Posterior vena cava (tissue), 2 donors: ENCODE measurements around the gene SRD5A3. TPM values are rescaled to one million over a fixed set of nuclear protein-coding genes. Genes with fewer than 3 reads are reported as not detected.
"Not testable (repeated sequence)": the region's sequence is repeated elsewhere in the genome, so short reads cannot be mapped to it uniquely, and the experiment has no call there.

Experiments used
- DNase-seq: peaks from one replicate; pipeline ENCODE4 v3.0.0-alpha.2; 2020; ENCODE audit warnings: low spot score
- intact Hi-C, 2 donors: fragments of 100-400 bp; cut with DNase I; formaldehyde crosslinking; loops; one replicate each; pipeline versions ENCODE4 v1.14.1 to v1.14.2; 2022 to 2023
- total RNA-seq, 2 donors: library from RNA; stranded (reverse); fragmentation: NEBNext Ultra II Directional; extraction: Animal tissue kit (Norgen Biotek cat#: 25700); gene quantifications; one replicate each; pipeline ENCODE4 v1.2.1, GENCODE V29; 2021
- donor health status: DM: yes; HTN: yes; CAD: no.
- donor health status: DM: yes; HTN: yes; CAD: no.

The SRD5A3 gene
- total RNA-seq, 2 donors from 2014 or later, result 9.7 to 10.0 TPM

DNA sequence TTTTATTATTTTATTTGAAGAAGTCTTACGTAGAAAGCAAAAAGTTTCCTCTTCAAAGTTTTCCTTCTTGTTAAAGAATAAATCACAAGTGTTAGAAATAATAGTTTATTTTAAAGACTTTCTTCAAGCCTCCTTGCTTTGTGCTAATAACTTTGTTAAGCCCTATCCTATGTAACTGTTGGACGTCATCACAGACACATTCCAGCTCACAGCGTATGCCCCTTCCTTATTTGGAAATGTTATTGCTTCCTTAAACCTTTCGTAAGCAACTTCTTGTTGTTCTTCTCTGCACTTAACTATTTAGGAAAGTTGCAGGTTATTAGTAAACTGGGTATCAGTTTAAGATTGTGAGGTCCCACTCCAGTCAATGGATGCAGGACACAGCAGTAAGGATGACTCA, 7.6 kb upstream of the SRD5A3 start:
- intact Hi-C loops, result no loop called here
- no peak for DNase-seq

DNA sequence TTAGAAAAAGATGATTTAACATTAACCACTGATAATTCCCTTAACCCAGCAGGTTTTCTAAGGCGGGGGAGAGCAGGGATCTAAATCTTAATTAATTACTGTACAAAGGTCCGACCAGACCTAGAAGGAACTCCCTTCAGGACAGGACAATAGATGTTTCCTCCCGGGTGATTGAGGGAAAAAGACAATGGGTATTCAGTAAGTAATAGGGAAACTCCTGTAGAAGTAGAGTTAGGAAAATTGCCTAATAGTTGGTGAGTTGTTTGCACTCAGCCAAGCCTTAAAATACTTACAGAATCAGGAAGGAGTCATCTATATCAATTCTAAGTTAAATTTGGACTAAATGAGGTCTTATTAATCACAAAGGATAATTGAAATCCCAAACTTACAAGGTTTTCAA, 5.8 kb upstream of the SRD5A3 start:
- no peak for DNase-seq
- intact Hi-C loops, result loop anchor here in 1 of 2 donors (10.0 kb wide), 1 partner anchor 525 kb away; no protein-coding TSS in a partner anchor

DNA sequence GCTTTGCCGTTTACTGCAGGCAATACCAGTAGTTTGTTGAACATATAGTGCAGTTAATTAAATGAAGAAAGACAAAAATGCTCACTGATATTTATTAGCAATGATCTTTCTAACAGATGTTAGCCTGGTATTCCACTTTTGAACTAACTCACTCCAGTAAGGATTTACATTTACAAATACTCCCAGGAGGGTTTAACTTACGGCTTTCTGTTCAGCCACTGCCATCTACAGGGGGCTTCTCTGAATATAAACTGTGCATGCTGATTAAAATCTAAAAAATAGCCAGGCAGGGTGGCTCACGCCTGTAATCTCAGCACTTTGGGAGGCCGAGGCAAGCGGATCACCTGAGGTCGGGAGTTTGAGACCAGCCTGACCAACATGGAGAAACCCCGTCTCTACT, 2.2 kb upstream of the SRD5A3 start:
- intact Hi-C loops, result loop anchor here in 1 of 2 donors (10.0 kb wide), 1 partner anchor 521 kb away; no protein-coding TSS in a partner anchor
- DNase-seq, result no peak

DNA sequence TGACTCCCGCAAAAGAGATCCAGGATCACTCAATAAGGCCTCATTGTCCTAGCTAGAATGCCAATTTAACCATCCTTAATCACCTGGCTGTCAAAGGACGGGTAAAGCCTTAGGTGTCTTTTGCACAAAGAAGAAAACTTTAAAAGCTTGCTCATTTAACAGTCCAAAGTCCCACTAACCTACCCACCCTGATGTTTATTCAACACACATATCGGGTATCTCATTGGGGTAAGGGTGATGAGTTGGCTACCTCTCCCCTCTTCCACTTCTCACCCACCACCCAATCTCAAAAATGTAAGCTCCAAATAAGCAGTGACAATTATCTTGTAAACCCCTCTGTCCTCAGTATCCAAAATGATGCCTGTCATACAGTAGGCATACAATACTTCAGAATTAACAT, 988 bp upstream of the SRD5A3 start:
- intact Hi-C loops, result loop anchor here (5.0 to 10.0 kb wide), 3 partner anchors 52 to 520 kb away; partner anchors contain the start of genes CLOCK (in 1 of the 2) and TMEM165 (in 1 of the 2)

DNA sequence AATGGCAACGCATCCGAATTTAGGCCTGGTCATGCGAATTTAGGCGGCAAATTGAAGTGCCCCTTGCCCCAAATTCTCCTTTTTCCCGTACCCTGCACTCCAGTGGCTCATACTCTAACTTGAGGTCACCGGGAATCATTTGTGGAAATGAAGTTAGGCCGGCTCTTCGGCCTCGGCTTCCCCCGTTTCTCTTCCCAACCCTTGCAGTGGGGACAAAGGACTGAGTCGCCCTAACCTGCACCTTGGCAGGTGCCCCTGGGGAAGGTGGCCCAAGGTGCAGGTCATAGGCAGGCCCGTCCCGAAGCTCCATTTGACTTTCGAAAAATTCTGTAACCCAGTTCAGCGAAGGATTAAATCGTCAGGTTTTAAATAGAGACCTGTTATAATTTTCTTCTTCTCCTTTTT, 811 bp downstream of the SRD5A3 start:
- DNase-seq, result no peak
- intact Hi-C loops, result loop anchor here (5.0 to 10.0 kb wide), 3 partner anchors 50 to 518 kb away; partner anchors contain the start of genes CLOCK (in 1 of the 2) and TMEM165 (in 1 of the 2)

More for the DNA sequence above, 988 bp upstream of the SRD5A3 start:
- DNase-seq, result no peak

DNA sequence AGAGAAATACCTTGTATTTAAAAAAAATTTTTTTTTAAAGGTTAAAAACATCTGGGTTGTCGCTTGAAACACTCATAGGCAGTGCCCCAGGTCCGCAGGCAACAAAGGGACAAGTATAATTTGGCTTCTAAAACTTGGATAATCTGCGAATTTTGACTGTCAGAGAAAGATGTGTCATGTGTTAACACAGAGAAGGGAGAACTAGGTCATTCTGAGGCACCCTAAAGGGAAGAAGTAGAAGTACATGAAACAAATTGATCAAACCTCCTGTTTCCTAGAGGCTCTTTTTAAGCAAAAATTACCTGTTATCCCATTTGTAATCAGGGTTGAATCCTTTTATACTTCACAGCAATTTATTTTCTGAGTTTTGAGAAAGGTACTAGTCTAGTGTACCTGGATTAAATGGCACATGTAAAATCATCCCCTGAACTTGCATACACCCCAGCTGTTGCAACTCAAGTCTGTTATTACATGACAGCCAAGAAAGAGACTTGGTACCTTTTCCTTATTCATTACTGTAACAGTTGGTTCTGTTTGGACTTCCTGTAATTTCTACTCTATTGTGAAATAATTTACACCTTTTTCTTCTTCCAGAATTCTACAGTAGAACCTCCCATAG, 1.7 kb downstream of the SRD5A3 start:
- intact Hi-C loops, result loop anchor here (5.0 to 10.0 kb wide), 3 partner anchors 50 to 517 kb away; partner anchors contain the start of genes CLOCK (in 1 of the 2) and TMEM165 (in 1 of the 2)
- no peak for DNase-seq

DNA sequence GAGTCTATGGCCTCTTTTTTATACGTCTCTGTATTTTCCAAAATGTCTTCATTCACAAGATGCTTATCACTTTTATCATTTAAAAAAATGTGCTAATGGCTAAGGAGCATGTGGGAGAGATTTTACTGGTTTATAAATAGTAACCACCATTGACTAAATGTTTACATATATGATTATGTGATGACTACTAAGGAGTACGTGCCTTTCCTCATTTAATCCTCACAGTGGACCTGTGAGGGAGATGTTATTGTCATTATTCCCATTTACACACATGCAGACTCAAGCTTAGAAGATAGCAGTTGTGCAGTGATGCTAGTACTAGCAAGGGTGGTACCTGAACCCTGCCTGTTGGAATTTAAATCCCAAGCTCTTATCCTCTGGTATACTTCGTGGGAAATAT, 2.4 kb downstream of the SRD5A3 start:
- DNase-seq, result no peak
- intact Hi-C loops, result loop anchor here (5.0 to 10.0 kb wide), 3 partner anchors 49 to 516 kb away; partner anchors contain the start of genes CLOCK (in 1 of the 2) and TMEM165 (in 1 of the 2)

DNA sequence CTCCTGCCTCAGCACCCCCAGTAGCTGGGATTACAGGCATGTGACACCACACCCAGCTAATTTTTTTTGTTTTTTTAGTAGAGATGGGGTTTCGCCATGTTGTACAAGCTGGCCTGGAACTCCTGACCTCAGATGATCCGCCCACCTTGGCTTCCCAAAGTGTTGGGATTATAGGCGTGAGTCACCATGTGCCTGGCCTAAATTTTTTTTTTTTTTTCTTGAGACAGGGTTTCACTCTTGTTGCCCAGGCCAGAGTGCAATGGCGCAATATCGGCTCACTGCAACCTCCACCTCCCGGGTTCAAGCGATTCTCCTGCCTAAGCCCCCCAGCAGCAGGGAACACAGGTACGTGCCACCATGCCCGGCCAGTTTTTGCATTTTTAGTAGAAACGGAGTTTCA, 4.8 kb downstream of the SRD5A3 start:
- intact Hi-C loops, result loop anchor here in 1 of 2 donors (10.0 kb wide), 1 partner anchor 194 kb away; the partner anchor contains the start of gene CLOCK
- DNase-seq, result not testable (repeated sequence)

DNA sequence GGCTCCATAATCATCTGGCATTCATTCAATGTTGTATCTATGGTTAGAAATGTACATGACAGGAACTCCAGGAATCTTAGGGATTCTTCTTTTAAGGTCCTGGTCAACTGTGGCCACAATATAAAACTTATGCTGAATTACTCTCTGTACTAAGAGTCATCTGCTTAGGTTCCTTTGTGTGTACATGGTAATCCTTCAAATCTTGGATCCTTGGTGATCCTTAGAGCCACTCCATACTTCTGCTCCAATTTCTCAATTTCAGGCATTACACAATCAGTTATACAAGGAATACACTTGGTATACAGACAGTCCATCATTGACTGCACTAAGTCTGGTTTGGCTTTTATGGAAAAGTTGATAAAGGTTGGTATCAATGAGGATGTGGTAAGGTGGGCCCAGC, 5.8 kb downstream of the SRD5A3 start:
- intact Hi-C loops, result loop anchor here in 1 of 2 donors (10.0 kb wide), 1 partner anchor 193 kb away; the partner anchor contains the start of gene CLOCK
- no peak for DNase-seq

DNA sequence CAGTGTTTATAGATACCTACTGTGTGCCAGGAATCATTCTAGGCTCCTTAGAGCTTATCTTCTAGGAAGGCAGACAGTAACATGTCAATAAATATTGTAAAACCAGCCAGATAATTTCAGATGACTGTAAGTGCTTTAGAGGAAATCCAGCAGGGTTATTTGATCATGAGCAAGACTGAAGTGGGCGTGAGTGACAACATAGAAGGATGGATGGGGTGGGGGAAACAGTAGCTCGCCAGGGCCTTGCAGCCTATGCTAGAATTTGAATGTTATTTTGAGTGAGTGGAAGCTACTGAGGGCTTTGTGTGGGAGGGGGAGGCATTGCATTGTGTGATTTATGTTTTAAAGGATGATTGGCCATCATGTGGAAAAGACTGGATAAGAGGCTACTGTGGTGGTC, 6.7 kb downstream of the SRD5A3 start:
- DNase-seq, result no peak
- intact Hi-C loops, result loop anchor here in 1 of 2 donors (10.0 kb wide), 1 partner anchor 192 kb away; the partner anchor contains the start of gene CLOCK

DNA sequence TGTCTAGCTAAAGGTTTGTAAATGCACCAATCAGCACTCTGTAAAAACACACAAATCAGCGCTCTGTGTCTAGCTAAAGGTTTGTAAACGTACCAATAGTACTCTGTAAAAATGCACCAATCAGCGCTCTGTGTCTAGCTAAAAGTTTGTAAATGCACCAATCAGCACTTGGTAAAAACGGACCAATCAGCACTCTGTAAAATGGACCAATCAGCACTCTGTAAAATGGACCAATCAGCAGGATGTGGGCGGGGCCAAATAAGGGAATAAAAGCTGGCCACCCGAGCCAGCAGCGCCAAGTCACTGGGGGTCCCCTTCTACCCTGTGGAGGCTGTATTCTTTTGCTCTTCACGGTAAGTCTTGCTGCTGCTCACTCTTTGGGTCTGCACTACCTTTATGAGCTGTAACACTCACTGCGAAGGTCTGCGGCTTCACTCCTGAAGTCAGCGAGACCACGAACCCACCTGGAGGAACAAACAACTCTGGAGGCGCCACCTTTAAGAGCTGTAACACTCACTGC, 7.2 kb downstream of the SRD5A3 start:
- intact Hi-C loops, result loop anchor here in 1 of 2 donors (10.0 kb wide), 1 partner anchor 192 kb away; the partner anchor contains the start of gene CLOCK
- not testable (repeated sequence) for DNase-seq

DNA sequence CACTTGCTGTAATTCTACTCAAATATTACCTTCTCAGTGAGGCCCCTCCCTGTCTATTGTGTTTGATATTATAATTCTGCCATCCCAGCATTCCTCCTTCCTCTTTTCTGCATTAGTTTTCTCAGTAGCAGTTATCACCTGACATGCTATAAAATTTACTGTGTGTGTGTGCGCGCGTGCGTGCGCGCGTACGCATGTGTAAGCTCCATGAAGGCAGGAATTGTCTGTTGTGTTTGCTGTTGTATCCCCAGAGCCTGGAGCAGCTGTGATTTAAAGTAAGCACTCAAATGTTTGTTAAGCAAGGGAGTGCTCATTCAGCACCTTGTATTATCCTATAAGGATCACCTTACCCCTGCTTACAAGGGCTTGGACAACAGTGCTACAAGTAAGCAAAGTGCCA, 8.6 kb downstream of the SRD5A3 start:
- DNase-seq, result no peak
- intact Hi-C loops, result loop anchor here in 1 of 2 donors (10.0 kb wide), 1 partner anchor 190 kb away; the partner anchor contains the start of gene CLOCK

DNA sequence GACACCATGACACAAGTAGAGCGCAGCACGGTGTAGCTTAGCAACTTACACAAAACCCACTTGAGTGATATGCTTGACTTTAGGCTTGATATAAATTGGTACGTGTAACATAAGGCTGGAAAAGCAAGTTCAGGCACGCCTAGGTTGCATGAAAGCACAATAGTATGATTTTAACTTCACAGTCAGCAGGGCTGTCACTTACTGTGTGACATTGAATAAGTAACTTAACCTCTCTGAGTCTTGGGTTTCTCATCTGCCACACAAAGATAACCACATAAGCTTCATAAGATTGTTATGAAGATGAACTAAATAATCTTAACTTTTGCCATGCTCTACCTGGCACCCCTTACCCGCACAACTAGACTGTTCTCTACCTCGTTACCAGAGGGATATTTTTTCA, 9.5 kb downstream of the SRD5A3 start:
- DNase-seq, result no peak
- intact Hi-C loops, result loop anchor here in 1 of 2 donors (10.0 kb wide), 1 partner anchor 189 kb away; the partner anchor contains the start of gene CLOCK

DNA sequence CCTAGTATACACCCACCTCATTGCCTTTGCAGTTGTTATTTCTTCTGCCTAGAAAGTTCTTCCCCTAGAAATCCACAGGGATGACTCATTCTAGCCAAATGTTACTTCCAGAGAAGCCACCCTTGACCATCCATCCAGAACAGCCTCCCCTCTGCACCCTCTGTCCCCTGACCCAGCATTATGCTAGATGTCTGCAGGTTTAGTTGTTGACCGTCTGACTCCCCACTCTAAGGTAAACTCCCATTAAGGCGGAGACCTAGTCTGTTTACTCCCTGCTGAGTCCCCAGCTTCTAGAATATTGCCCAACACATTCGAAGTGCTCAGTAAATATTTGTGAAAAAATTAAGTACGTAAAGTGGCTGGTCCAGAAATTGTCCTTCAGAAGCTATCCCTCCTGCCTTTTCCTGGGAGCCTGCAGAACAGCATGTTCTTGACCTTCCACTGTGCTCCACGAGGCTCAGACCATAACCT, 11.0 kb downstream of the SRD5A3 start:
- no peak for DNase-seq
- intact Hi-C loops, result loop anchor here in 1 of 2 donors (10.0 kb wide), 1 partner anchor 188 kb away; the partner anchor contains the start of gene CLOCK

DNA sequence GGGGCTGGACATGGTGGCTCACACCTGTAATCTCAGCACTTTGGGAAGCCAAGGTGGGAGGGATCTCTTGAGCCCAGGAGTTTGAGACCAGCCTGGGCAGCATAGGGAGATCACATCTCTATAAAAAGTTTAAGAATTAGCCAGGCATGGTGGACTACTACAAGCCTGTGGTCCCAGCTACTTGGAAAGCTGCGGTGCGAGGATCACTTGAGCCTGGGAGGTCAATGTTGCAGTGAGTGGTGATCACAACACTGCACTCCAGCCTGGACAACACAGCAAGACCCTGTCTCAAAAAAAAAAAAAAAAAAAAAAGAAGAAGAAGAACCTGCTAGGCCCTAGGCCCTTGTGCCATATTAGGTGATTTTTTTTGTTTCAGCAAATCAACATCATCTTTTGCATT, 12.2 kb downstream of the SRD5A3 start:
- intact Hi-C loops, result loop anchor here in 1 of 2 donors (10.0 kb wide), 1 partner anchor 187 kb away; the partner anchor contains the start of gene CLOCK

DNA sequence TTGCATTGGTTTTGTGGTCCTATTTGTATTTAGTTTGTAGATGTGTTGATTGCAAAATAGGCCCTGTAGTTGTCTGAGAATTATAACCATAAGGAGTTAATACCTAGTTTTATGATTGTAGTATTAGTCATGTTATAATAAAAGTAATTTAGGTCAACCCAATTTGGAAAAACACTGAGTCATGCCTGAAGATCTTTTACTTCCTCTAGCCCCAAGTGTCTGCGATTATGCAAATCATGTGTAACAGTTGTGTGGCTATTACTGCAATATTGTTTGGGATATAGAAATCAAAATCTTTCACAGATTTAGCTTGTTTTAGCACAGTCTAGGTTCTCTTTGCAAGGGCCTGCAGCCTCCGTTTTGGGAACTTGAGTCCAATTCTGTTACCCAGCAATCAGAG, 12.6 kb downstream of the SRD5A3 start:
- no peak for DNase-seq
- intact Hi-C loops, result loop anchor here in 1 of 2 donors (10.0 kb wide), 1 partner anchor 186 kb away; the partner anchor contains the start of gene CLOCK

More for the DNA sequence above, 12.2 kb downstream of the SRD5A3 start:
- DNase-seq, result no peak

DNA sequence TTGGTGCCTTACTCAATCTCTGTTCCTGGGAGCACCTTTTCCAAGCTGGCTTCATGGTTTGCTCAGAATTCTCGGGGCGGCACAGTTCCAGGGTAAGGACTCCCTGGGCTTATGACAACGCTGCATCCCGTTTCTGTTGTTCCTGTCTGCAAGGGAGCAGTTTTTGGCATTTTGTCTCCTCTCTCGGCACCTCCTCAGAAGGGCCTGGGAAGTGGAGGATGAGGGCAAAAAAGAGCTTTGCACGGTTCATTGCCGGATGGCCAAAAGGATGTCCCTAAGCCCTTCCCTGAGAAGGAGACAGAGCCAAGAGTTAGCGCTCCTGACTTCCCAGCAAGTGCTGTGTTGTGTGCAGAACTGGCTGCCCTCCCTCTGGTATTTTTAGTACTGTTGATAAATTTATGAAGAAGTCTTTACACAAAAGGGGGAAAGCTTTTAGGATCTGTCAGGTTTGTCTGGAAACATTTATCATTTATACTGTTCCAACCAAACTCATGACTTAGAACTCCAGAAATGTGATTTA, 13.4 kb downstream of the SRD5A3 start:
- intact Hi-C loops, result loop anchor here in 1 of 2 donors (10.0 kb wide), 1 partner anchor 185 kb away; the partner anchor contains the start of gene CLOCK
- DNase-seq, result no peak

DNA sequence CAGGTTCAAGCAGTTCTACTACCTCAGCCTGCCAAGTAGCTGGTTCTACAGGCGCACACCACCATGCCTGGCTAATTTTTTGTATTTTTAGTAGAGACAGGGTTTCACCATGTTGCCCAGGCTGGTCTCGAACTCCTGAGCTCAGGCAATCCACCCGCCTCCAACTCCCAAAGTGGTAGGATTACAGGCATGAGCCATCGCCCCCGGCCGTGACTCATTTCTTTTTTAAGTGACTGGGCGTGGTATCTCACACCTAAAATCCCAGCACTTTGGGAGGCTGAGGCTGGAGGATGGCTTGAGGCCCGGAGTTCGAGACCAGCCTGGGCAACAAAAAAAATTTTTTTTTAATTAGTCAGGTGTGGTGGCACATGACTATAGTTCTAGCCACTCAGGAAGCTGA, 16.9 kb downstream of the SRD5A3 start:
- intact Hi-C loops, DNase-seq: not testable (repeated sequence)

DNA sequence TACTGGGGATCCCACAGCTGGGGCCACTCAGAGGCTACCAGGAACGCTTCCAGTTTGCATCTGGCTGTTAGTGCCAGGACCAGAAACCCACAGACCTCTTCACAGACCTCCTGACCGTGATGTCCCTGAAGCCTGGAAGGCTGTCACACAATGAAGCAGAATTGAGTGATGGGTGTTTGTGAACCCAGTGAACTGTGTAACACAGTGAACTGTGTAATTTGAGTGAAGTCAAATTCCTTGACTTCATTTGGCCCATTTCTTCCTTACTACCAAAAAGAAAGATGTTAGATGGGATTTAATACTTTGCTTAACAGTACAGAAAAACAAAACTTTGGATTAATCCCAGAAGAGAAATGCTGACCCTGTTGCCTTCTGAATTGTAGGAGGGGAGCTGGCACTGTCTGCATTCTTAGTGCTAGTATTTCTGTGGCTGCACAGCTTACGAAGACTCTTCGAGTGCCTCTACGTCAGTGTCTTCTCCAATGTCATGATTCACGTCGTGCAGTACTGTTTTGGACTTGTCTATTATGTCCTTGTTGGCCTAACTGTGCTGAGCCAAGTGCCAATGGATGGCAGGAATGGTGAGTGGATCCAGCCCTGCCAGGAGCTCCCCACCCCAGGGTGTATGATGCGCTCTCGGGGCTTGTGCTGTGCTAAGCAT, 17.8 kb downstream of the SRD5A3 start:
- no peak for DNase-seq
- intact Hi-C loops, result no loop called here
